NCI-H1092 treated with DMSO at 0.1 percent for 48 hours (cell line): ENCODE data around the gene LRBA.

ENCODE experiments used
- DNase-seq: peaks from one replicate; lab custom pipeline; 2025; lab: John Stamatoyannopoulos, UW

Gene LRBA

GRCh38 chr4:150363721-150364688 lies 651.1 kb downstream of the LRBA start:
- DNase-seq, result peak; percentile 25

DNA sequence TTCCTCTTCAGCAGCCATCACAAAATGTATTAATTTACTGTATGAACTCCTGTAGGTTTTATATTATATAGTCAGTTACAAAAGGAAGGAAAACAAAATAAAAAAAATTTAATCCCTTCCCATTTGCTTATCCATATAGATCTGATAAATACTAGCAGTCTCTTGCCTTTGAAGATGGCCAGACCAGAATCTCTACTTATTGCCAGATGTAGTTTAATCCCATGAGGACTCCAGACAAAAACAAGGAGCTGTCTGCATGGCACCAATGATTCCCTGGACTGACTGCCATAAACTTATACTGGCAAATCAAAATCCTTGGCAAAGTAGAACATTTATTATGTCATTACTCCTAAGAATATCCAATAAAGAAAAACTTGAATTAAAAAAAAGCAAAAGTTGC lies 656.4 kb downstream of the LRBA start:
- DNase-seq, result no peak

DNA sequence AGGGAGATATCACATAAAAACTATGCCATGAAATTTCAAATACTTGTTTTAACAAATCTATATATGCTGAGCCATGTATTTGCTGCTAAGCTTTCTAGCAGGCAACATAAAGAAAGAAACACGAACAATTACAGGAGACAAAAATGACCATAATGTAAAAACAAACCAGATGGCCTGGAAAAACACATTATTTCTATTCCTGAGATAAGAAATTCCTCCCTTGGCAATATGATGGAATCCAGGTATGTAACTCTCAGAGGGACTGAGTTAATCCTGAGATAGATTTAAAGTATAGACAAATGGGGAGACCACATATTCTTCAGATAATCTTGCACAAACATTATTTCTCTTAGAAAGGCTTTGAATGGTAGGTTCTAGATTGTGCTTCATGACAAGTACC lies 657.3 kb downstream of the LRBA start:
- DNase-seq, result no peak

GRCh38 chr4:150355858-150356455 lies 659.1 kb downstream of the LRBA start:
- no peak for DNase-seq

DNA sequence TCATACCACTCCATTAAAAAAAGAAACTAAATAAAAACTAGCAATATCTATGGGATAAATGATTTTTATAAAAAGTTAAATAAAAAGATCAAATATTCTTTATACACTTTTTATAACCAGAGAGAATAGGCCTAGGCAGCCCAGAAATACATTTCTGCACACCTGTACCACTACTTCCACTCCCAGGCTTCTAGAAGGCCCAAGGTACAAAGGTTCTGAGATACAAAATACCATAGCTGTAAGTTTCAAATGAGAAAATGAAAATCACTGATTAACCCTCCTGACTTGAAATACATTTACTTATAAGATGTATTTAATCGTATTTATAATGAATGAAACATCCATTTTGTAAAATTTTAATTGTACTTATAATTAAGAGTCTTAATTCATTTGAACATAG lies 659.7 kb downstream of the LRBA start:
- no peak for DNase-seq

DNA sequence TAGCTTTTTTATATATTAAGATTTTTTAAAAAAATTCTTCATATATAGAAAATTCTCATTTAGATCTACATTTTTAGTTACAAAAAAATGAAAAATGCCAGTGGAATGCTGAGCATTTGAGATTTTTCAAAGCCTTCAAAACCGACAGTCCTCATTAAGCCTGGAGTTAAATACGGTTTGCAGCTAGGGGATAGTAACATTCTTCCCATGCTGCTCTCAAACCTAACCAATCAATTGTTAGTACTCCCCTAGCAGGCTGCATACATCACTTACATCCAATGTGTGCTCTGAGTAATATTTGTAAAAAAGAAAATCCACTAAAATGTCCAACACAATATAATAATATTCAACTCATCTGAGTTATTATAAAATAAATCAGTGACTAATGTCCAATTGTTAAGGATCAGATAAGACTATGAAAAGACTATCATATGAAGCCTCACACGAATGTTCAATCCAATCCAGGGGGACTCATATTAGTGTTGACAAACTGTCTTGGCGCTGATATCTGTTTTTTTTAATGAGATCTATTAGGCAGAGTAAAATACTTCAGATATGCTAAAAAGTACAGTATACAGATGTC lies 660.8 kb downstream of the LRBA start:
- no peak for DNase-seq

- DNase-seq, result no peak
Observed at GRCh38 chr4:150348079-150348478, 667.0 kb downstream of the LRBA start.

DNA sequence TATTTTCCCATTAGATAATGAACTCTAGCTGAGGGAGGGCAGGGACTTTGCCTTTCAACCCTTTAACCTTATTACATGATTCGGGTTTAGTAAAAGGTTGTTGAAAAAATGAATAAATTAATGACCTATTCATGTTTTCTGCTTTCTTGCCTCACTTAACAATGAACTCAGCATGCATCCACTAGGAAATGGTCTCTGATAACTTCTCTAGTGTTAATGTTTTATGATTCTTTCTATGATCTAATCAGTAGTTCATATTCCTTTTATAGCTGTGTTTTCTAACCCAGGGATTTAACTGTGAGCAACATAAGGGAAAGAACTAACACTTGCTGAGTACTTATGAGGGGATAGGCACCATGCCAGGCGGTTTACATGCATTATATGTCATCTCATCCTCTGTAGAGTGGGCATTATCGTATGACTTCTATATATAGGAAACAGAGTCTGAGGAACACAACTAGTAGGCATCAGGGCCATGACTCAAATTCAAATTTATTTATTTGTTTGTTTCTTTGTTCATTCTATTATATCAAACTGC lies 669.8 kb downstream of the LRBA start:
- DNase-seq, result no peak

DNA sequence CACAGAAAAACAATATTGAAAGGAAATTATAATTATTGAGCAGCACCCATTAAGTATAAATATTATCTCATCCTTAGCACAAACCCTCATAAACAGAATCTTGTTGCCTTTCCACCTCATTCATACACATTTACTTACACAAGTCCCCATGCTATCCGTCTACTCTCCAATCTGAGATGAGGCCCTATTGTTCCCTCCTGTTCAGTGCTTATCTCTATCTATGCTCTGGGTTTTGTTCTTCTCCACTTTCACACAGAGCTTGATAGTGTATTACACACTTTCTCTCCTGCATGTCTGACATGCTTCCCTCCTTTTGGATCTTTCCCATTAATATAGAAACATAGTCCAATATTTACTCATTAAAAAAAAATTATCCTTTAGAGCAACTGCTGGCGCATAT lies 671.3 kb downstream of the LRBA start:
- no peak for DNase-seq

DNA sequence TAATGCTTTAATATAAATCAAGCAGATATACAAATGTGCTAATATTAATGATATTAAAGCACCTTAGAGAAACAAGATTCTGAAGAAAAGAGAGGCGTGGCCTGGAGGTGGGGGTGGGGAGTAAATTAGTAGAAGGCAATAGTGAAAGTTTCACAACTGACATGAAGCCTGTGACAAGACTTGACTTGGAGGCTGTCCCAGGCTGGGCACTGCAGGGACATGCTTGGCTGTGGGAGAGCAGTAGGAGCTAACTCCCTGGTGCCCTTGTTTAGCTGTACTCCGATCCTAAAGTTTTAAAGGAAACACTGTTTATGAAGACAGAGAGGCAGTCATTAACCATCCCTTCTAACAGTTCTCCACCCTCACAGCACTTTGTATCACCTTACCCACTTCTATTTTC lies 672.1 kb downstream of the LRBA start:
- no peak for DNase-seq

GRCh38 chr4:150337734-150338133 lies 677.4 kb downstream of the LRBA start:
- DNase-seq, result no peak

GRCh38 chr4:150336676-150337412 lies 678.2 kb downstream of the LRBA start:
- DNase-seq, result no peak

DNA sequence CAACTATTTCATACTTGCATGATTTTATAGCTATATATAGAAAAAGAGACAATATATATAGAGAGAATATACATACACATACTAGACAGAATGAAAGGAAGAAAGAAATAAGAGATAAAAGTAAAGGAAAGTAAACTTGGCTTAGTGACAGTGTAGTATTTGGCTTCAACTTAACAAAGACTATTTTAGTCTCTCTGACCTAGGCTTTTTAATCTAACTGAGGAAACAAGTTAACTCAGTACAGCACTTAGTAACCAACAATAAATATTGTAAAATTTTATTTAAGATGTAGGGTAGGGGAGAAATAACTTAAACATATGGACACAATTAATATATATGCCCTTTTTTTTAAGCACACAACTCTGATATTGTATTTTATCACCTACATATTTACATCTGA lies 682.1 kb downstream of the LRBA start:
- no peak for DNase-seq

DNA sequence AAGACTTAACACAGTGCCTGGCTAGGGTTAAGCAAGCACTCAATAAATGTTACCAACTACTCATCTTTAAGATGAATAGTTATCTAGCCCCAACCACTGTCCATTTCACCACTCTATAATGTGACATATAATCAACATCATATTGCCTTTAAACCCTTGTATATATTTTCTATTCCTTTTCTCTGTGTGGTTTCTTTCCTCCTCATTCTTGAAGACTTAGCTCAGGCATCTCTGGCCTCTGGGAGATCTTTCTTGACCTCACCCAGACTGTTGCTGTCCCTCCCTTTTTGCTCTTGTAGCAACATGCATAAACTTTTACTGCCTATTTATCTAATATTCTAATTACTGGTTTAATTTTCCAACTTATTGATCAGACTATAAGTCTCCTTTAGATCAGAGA lies 683.0 kb downstream of the LRBA start:
- no peak for DNase-seq

DNA sequence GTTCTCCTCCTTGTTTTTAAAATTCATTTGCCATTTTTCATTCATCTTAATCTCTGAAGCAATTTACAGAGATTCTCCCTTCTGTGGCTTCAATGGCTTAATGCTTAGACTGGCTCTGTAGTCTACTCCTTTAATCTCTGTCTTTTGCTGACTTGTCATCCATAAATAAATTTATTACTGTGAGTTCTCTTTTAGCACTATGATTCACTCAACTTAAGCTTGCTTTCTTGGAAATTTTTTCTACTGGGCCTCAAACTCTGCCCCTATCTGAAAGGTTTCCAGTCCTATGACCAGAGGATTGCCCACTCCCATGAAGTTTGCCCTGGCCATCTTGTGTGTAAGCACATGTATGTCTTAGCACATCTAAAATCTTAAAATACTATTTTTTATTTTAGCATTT lies 685.7 kb downstream of the LRBA start:
- DNase-seq, result no peak

DNA sequence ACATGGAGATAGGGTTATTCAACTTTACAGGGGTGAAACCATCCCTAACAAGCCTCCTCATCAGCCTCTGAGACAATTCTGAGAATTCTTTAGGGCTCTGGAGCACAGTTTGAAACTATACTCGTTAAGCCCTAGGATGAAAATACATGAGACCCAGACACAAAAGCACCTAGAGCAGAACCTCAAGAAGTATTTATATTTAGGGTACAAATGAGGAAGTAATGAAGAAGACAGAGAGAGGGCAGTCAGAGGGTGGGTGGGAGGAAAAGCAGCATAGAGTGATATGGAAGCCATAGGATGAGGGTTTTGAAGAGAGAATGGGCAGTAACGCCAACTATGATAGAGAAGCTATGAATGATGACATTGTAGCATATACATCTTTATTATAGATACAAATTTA lies 686.6 kb downstream of the LRBA start:
- DNase-seq, result no peak

- DNase-seq, result no peak
Observed at GRCh38 chr4:150327262-150327780, 687.8 kb downstream of the LRBA start.

GRCh38 chr4:150325872-150326271 lies 689.2 kb downstream of the LRBA start:
- DNase-seq, result no peak

DNA sequence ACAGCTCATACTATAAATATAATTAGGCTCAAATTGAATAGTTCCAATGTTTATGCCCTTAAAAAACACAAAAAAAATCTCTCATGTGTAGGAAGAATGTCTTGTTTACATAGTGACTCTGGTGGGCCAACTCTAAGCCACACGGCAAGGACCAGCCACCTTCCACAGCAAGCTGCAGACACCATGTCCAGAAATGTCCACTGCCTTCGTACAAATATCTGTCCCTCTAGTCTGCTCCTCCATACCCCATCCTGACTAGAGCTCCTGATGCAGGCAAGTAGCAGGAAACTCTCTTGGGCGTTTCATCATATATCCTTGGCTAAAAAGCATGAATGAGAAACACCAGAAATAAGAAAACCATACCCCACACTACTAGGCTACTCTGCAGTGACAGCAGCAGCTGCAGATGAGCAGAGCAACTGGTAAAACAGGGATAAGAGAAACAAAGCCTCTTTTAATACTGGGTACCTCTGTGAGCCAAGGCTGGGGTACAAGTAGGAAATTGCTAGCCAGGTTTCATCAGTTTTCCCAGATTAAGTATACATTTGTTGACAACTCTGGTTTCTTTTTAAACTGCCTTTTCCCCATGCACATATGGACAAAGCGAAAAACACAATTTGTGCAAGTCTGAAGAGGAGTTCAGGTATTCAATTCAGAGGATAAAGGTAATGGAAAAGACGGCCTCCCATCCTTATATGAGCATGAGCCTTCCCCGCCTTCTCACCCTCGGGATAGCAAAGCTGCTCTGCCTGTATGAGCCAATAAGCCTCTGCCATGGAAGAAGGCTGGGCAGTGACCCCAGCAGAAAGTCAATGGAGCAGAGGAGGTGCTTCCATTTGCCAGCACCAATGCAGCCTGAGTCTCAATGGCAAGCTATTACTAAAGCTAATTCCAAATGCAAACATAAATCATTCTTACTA lies 691.4 kb downstream of the LRBA start:
- DNase-seq, result no peak

GRCh38 chr4:150322646-150323045 lies 692.4 kb downstream of the LRBA start:
- DNase-seq, result no peak

DNA sequence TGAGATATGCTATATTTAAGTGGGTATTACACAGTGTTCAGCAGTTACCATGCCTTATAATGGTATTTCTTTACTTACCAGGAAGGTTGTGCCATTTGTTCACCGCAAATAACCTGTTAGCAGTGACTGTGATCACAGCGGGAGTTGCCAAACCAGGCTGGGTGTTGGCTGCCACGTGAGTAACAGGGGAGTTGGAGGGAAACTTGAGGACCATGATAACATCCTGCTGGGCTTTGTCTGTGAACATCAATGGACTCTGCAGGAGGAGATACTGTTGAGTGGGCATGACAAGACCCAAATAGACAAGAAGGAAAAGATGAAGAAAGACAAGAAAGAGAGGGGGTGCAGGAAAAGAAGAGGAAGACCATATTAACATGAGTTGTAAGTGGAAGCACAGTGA lies 694.0 kb downstream of the LRBA start:
- DNase-seq, result no peak
